ENCODE measurements around the gene ANO8.

ANO8 gene

DNA sequence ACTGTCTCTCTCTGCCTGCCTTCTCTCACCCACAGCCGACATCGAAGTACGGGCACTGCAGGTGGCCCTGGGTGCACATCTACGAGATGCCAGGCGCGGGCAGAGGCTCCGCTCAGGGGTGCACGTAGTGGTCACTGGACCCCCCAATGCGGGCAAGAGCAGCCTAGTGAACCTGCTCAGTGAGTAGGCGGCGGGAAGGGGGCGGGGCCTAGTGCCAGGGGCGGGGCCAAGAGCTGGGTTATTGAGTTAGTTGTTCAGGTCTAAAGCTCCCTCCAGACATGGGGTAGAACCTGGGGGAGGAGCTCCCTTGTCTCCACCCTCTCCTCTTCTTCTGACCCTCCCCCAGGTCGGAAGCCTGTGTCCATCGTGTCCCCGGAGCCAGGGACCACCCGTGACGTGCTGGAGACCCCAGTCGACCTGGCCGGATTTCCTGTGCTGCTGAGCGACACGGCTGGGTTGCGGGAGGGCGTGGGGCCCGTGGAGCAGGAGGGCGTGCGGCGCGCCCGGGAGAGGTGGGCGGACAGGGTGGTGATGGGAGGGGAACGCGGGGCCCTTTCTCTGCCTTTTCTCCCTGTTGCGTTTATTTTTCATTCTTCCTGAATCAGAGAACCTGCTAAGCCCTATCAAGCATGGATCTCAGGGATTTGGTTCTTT lies 4.6 kb upstream of the ANO8 start:
- in situ Hi-C loops (cut with MboI; ENCODE audit: low pct_unique_long_range_greater_than_20kb, low sequenced_read_pairs, unreplicated experiment) = no loop called here
- TF ChIP-seq, protein P1, sequence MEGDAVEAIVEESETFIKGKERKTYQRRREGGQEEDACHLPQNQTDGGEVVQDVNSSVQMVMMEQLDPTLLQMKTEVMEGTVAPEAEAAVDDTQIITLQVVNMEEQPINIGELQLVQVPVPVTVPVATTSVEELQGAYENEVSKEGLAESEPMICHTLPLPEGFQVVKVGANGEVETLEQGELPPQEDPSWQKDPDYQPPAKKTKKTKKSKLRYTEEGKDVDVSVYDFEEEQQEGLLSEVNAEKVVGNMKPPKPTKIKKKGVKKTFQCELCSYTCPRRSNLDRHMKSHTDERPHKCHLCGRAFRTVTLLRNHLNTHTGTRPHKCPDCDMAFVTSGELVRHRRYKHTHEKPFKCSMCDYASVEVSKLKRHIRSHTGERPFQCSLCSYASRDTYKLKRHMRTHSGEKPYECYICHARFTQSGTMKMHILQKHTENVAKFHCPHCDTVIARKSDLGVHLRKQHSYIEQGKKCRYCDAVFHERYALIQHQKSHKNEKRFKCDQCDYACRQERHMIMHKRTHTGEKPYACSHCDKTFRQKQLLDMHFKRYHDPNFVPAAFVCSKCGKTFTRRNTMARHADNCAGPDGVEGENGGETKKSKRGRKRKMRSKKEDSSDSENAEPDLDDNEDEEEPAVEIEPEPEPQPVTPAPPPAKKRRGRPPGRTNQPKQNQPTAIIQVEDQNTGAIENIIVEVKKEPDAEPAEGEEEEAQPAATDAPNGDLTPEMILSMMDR (IDR thresholded peaks at IDR 0.05; ENCODE audit: extremely low read depth, insufficient read depth, missing control alignments) = no peak
- peak; percentile 56 for DNase-seq (ENCODE audit: low spot score)

DNA sequence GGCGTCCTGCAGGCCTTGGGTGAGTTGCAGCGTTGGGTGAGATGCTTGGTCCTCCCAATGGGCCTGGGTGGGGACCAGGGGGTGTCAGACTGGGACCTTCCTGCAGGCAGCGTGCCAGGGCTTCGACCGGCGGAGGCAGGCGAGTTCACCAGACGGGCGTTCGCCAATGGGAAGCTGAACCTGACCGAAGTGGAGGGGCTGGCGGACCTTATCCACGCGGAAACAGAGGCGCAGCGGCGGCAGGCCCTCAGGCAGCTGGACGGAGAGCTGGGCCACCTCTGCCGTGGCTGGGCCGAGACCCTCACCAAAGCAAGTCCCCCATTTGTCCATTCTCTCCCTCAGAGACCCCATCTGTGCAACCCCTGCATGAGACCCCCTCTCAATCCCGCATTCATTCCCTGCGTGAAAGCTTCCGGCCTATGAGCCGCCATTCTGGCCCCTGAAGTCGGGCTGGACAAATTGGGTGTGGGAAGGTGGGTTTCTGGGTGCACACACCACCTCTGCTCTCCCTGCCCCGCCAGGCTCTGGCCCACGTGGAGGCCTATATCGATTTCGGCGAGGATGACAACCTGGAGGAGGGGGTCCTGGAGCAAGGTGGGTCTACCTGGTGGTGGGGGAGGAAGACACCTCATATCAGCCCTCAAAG lies 3.9 kb upstream of the ANO8 start:
- no peak for DNase-seq (ENCODE audit: low spot score)
- in situ Hi-C loops (cut with MboI; ENCODE audit: low pct_unique_long_range_greater_than_20kb, low sequenced_read_pairs, unreplicated experiment) = no loop called here
- TF ChIP-seq, protein P1 (IDR thresholded peaks at IDR 0.05; ENCODE audit: extremely low read depth, insufficient read depth, missing control alignments) = no peak

- in situ Hi-C loops (cut with MboI; ENCODE audit: low pct_unique_long_range_greater_than_20kb, low sequenced_read_pairs, unreplicated experiment) = no loop called here
- TF ChIP-seq, protein P1 (IDR thresholded peaks at IDR 0.05; ENCODE audit: extremely low read depth, insufficient read depth, missing control alignments) = no peak
- peak; percentile 65 for DNase-seq (ENCODE audit: low spot score)
These were observed 3.2 kb upstream of the ANO8 start for GRCh38 chr19:17337675-17338432.

- TF ChIP-seq, protein P1 (IDR thresholded peaks at IDR 0.05; ENCODE audit: extremely low read depth, insufficient read depth, missing control alignments) = no peak
- in situ Hi-C loops (cut with MboI; ENCODE audit: low pct_unique_long_range_greater_than_20kb, low sequenced_read_pairs, unreplicated experiment) = no loop called here
- DNase-seq (ENCODE audit: low spot score) = peak; percentile 98
These were observed 2.4 kb upstream of the ANO8 start, which contains the start of gene GTPBP3 for GRCh38 chr19:17336872-17337674. Gene GTPBP3 (plus strand): TSS chr19:17337553. CDS start chr19:17337612, 59 bp downstream.

DNA sequence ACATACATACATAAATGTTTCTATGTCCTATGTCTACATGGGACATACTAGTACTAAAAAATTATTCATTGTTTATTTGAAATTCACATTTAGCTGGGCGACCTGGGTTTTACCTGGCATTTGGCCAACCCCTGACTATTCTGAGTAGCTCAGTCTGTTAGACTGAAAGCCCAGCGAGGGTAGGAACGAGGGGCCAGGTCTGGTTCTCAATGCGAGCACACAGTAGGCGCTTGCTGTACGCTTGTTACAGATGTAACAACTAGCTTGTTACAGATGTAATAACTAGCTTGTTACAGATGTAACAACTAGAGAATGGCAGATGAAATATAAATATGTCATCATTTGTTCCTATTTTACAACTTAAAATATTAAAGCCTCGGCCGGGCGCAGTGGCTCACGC lies 920 bp upstream of the ANO8 start:
- TF ChIP-seq, protein P1 (IDR thresholded peaks at IDR 0.05; ENCODE audit: extremely low read depth, insufficient read depth, missing control alignments) = no peak
- in situ Hi-C loops (cut with MboI; ENCODE audit: low pct_unique_long_range_greater_than_20kb, low sequenced_read_pairs, unreplicated experiment) = no loop called here
- no peak for DNase-seq (ENCODE audit: low spot score)

All from GM13977 (cell line).